OCI-LY1 (cell line): Measurements from ENCODE around the gene CDK10.

Experiments
- CTCF ChIP-seq: fragments of 200-600 bp; sonication (generic), shearing (Covaris generic); IDR thresholded peaks from 2 replicates; pipeline ENCODE4 v1.5.1; 2017; ENCODE audit warnings: mild to moderate bottlenecking, antibody characterized with exemption, low read length, moderate library complexity, mixed read lengths
- EZH2 ChIP-seq: fragments of 200-600 bp; sonication (generic), shearing (Covaris generic); IDR thresholded peaks from 2 replicates; pipeline ENCODE4 v1.8.0; 2017; ENCODE audit warnings: borderline replicate concordance, mixed run types, mild to moderate bottlenecking, antibody characterized with exemption, low read length, moderate library complexity, mixed read lengths

GRCh38 chr16:89641458-89642119 is 44.9 kb upstream of the CDK10 start:
- TF ChIP-seq CTCF, result no peak
- TF ChIP-seq EZH2, result no peak
